HG03045 (cell line): Measurements from ENCODE around the gene CTU1.
"Not testable (repeated sequence)": the region's sequence is repeated elsewhere in the genome, so short reads cannot be mapped to it uniquely, and the experiment has no call there.

Experiments
- ATAC-seq: cut with Tn5 transposase; IDR thresholded peaks from one replicate; pipeline ENCODE4 v1.9.1; 2021; ENCODE audit warnings: mild to moderate bottlenecking, moderate library complexity; ENCODE audit not compliant: unreplicated experiment

CTU1 gene

DNA sequence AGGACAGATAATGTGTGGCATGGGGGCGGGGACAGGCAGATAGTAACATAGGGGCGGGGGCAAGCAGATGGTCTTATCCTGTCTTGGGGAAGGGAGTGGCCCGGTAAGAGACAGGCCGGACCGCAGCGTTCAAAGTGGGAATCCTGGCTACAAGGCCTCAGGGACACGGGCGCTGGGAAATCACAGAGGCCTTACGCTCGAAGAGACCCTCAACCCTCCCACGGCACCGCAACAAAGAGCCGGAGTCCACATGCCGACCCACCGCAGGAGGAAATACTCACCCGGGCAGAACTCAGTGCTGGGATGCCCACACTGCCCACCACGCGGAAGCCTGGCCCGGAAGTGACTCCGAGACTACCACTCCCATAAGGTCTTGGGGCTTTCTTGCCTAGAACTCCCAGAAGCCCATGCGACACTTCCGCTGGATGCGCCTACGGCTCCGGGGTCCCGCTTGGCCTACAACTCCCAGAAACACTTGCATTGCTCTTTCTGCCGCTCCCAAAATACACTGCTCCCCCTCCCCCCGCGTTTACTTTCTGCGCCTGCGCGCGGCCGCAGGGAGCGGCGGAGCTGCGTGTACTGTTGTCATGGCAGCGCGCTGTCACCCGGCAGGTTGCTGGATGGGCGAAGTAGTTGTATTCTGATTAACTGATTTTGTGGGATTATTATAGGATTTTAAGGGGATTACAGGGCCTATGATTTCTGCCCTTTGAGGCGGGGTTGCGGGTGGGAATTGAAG, at the start of gene CTU1:
Gene CTU1, minus strand, starts transcription at position 344 of the 739 bp plus-strand sequence. CDS start 3,840 bp downstream, outside the sequence.
- ATAC-seq = peak; percentile 85

DNA sequence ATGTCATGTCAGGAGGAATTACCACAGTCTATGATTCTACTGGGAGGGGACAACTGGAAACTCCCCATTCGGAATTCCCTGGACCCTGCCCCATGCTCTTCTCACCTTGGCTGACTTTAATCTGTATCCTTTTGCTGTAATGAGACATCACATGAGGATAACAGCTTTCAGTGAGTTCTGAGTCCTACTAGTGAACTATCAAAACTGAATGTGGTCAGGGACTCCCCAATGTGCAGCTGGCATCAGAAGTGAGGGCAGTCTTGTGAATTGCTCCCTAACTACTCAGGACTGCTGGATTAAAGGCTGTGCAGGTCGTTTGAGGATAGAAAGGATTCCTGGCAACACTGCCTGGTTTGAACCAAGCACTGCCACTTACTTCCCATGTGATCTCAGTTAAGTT, 49.1 kb upstream of the CTU1 start:
- ATAC-seq = no peak

DNA sequence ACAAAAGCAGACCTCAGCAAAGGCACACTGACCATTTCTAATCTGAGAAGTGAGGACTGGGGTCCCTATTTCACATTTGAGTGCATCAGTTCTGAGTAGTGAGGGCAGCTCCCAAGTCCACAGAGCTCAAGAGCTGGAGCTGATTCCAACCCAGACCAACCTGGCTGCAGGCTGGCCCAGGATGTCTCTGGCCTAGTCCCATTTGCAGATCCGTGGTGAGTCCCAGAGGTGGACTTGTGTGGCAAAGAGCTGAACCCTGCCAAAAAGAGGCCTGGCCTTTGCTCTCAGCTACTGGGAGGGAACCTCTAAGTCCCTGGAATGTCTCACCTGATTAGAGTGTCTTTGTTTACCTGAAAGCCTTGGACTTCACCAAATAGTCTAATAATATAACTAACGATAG, 48.5 kb upstream of the CTU1 start:
- no peak for ATAC-seq

- ATAC-seq = no peak
Observed at GRCh38 chr19:51150627-51151026, 42.4 kb upstream of the CTU1 start.

DNA sequence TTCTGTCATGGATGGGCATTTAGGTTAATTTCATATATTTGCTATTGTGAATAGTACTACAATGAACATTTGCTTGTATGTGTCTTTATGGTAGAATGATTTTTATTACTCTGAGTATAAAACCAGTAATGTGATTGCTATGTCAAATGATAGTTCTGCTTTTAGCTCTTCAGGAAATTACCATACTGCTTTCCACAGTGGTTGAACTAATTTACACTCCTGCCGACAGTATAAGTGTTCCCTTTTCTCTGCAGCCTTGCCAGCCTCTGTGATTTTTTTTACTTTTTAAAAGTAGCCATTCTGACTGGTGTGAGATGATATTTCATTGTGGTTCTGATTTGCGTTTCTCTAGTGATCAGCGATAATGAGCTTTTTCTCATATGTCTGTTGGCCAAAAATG, 40.4 kb upstream of the CTU1 start:
- no peak for ATAC-seq

- ATAC-seq = no peak
Observed at GRCh38 chr19:51147663-51148062, 39.5 kb upstream of the CTU1 start.

GRCh38 chr19:51146751-51147150, 38.5 kb upstream of the CTU1 start:
- ATAC-seq = no peak

- ATAC-seq = no peak
Observed at GRCh38 chr19:51145916-51146493, 37.8 kb upstream of the CTU1 start.

DNA sequence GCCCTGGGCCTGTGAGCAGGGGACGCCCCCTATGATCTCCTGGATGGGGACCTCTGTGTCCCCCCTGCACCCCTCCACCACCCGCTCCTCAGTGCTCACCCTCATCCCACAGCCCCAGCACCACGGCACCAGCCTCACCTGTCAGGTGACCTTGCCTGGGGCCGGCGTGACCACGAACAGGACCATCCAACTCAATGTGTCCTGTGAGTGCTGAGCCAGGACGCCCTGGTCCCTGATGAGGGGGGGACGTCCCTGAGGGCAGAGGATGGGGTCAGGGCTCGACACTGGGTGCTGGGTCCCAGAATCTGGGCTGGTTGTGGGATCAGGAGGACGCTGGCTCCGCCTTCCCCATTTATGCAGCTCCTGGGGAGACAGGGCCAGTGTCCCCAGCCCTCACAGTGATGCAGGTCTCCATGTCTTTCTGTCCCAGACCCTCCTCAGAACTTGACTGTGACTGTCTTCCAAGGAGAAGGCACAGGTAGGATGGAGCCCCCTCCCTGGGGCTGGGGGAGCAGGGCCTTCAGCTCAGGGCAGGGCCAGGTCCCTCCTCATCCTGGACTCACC, 36.4 kb upstream of the CTU1 start:
- no peak for ATAC-seq

- no peak for ATAC-seq
Observed at GRCh38 chr19:51143486-51143885, 35.3 kb upstream of the CTU1 start.

- ATAC-seq = not testable (repeated sequence)
Observed at GRCh38 chr19:51142809-51143475, 34.7 kb upstream of the CTU1 start.

GRCh38 chr19:51142119-51142518, 33.9 kb upstream of the CTU1 start, which contains the start of gene SIGLEC7:
Gene SIGLEC7, plus strand, starts transcription at chr19:51142301. Its CDS starts 69 bp downstream, at chr19:51142370.
- ATAC-seq = no peak

DNA sequence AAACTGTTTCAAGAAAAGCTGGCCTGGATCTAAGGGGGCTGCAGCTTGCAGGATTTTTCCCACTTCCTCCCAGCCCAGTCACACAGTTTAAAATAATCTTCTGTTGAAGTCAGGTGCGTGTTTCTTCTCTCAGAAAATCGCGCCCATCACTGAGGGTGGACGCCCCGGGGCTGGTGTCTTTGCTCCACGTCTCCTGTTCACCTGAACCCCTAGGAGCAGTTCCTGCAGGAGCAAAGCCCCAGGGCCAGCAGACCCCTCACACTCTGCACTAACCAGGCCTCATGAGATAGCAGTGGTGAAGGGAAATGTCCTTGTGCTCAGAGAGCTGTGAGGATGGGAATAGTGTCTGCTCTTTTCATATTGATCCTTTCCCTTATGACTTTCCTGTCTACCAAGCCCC, 33.0 kb upstream of the CTU1 start:
- no peak for ATAC-seq

GRCh38 chr19:51140441-51140840, 32.2 kb upstream of the CTU1 start:
- ATAC-seq = no peak

DNA sequence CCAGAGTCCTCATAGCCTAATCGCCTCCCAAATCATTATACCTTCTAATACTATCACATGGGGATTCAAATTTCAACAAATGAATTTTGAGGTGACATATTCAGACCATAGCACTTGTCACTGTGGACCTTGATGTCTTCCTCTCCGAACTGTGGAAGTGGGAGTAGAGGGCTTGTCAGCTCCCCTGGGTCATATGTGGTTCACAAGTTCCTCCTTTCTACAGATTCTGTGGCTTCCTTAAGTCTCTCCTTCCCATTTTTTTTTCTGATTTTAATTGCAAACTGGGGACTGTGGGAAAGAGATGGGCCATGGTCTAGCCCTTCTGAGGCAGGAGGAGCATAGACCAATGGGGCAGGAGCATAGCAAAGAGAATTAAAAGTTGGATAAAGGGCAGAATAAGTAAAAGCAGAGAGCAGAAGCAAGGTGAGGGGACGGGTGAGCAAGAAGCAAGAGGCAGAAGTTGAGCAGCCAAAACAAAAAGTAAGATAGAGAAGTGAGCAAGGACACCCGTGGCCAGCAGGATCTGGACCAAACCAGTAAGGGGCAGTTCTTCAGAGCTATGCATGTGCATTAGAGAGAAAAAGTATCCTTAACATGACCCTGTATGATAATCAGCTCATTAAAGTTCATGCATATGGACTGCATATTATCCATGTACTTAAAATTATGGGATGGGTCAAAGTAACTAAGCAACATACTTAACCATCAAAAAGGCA, 31.2 kb upstream of the CTU1 start:
- ATAC-seq = no peak

DNA sequence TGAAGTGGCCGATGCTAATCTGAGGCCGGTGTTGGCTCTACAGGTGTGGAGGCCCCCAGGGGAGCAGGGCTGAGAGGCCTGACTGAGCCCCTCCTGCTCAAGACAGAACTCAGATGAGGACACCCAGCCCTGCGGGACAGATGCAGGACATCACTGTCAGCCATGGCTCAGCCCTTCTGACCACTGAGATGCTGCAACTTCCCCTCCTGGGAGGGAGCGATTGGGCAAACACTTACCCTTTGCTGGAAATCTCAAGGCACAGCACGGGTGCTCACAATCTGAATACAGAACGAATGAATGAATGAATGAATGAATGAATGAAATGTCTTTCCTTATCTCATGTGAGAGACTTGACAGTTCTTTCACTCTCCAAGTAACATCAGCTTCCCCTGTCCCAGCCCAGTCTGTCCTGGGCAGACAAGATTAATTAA, 30.4 kb upstream of the CTU1 start:
- ATAC-seq = no peak

GRCh38 chr19:51137792-51138425, 29.7 kb upstream of the CTU1 start:
- no peak for ATAC-seq

DNA sequence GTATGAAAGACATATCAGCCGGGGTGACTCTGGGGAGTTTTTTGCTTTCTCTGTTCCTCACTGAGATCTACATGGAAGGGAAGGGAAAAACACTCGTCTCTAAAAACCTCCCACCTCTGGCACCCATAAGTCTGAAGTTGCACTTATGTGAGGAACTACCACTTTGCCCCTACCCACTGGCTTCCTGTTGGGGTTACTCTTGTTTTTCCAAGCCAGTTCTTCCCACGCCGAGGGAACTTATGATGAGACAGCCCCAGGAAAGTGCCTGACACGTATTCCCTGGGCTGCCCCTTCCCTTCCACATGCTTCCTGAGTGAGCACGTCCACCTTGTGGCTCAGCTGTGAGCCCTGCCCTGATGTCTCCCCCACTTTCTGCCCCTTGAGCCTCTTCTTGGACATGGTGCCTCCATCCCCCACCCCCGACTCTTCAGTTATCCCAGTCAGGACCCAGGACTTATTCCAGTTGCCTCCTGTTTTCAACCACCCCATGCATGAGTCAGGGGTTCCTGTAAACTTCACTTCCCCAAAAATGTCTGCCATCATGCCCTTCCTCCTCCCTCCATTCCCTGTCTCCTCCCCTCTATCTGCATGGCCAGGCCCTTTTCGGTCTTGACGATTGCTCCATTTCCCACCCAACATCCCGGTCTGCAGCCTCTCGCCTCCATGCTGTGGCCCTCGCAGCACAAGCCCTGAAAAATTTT, 28.8 kb upstream of the CTU1 start:
- ATAC-seq = no peak

DNA sequence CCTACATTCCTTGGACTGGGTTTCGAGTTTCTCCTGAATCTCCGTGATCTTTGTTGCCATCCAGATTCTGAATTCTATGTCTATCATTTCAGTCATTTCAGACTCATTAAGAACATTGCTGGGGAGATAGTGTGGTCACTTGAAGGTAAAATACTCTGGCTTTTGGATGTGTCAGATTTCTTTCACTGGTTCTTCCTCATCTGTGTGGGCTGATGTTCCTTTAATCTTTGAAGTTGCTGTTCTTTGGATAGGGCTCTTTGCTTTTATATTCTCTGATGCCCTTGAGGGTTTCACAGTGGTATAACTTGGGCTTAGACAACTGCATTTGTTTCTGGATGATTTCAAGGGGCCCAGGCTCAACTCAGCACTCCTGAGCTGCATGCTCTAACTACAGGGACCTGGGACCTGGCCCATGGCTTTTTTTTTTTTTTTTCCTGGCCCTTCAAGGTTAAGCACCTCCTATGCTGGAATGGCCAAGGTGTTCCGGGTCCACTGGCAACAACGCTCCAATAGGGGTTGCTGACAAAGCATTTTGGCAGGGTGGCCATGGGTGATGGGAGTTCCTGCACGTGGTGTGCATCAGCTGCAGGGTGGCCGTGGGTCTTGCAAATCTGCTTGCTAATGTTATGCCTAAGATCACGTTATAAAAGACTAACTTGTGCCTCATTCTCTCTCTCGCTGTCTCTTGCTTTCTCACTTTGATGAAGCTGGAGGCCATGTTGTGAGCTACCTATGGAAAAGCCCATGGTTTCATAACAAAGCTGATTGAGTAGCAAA, 28.0 kb upstream of the CTU1 start:
- no peak for ATAC-seq
